ENCODE data around the gene FSD2. TPM values are rescaled to one million over a fixed set of nuclear protein-coding genes. Genes with fewer than 3 reads are reported as not detected.
"Not testable (repeated sequence)": the region's sequence is repeated elsewhere in the genome, so short reads cannot be mapped to it uniquely, and the experiment has no call there.

Gene FSD2
- total RNA-seq, 1 donor from 2014 or later: not detected

- no peaks in the 10 kb centered on the region for H3K9me3 Mint-ChIP-seq
- no peak overlapping the region for H3K4me3 Mint-ChIP-seq
- peaks cover 46% of the 10 kb centered on the region for H3K36me3 Mint-ChIP-seq
- peak overlapping the region; percentile 1 for H3K27ac Mint-ChIP-seq
- TF ChIP-seq, protein P1, sequence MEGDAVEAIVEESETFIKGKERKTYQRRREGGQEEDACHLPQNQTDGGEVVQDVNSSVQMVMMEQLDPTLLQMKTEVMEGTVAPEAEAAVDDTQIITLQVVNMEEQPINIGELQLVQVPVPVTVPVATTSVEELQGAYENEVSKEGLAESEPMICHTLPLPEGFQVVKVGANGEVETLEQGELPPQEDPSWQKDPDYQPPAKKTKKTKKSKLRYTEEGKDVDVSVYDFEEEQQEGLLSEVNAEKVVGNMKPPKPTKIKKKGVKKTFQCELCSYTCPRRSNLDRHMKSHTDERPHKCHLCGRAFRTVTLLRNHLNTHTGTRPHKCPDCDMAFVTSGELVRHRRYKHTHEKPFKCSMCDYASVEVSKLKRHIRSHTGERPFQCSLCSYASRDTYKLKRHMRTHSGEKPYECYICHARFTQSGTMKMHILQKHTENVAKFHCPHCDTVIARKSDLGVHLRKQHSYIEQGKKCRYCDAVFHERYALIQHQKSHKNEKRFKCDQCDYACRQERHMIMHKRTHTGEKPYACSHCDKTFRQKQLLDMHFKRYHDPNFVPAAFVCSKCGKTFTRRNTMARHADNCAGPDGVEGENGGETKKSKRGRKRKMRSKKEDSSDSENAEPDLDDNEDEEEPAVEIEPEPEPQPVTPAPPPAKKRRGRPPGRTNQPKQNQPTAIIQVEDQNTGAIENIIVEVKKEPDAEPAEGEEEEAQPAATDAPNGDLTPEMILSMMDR (conservative IDR thresholded peaks at IDR 0.05): no peak
- DNase-seq (ENCODE audit: extremely low spot score, unreplicated experiment): no peak
- peaks cover 12% of the 10 kb centered on the region for H3K4me1 Mint-ChIP-seq (ENCODE audit: unreplicated experiment)
- H3K27me3 Mint-ChIP-seq: no peaks in the 10 kb centered on the region
Observed at GRCh38 chr15:82829234-82829633, 23.4 kb upstream of the FSD2 start.

GRCh38 chr15:82828075-82828474, 22.2 kb upstream of the FSD2 start:
- DNase-seq (ENCODE audit: extremely low spot score, unreplicated experiment): no peak
- H3K4me3 Mint-ChIP-seq: no peak overlapping the region
- peak overlapping the region; percentile 22 for H3K27ac Mint-ChIP-seq
- H3K27me3 Mint-ChIP-seq: no peaks in the 10 kb centered on the region
- peaks cover 40% of the 10 kb centered on the region for H3K36me3 Mint-ChIP-seq
- H3K9me3 Mint-ChIP-seq: no peaks in the 10 kb centered on the region
- H3K4me1 Mint-ChIP-seq (ENCODE audit: unreplicated experiment): peaks cover 9% of the 10 kb centered on the region
- TF ChIP-seq, protein P1 (conservative IDR thresholded peaks at IDR 0.05): no peak

GRCh38 chr15:82823049-82823448, 17.2 kb upstream of the FSD2 start:
- Mint-ChIP-seq H3K27ac (no peak overlapping the region), H3K27me3 (no peaks in the 10 kb centered on the region), H3K9me3 (no peaks in the 10 kb centered on the region), H3K4me3 (no peak overlapping the region), H3K36me3 (peaks cover 34% of the 10 kb centered on the region), H3K4me1 (ENCODE audit: unreplicated experiment) (no peaks in the 10 kb centered on the region)
- no peak for DNase-seq (ENCODE audit: extremely low spot score, unreplicated experiment)
- TF ChIP-seq, protein P1 (conservative IDR thresholded peaks at IDR 0.05): no peak

- H3K27ac Mint-ChIP-seq; DNase-seq (ENCODE audit: extremely low spot score, unreplicated experiment); H3K9me3 Mint-ChIP-seq; H3K27me3 Mint-ChIP-seq; H3K4me3 Mint-ChIP-seq; H3K4me1 Mint-ChIP-seq (ENCODE audit: unreplicated experiment): not testable (repeated sequence)
- peaks cover 35% of the 10 kb centered on the region for H3K36me3 Mint-ChIP-seq
Observed at GRCh38 chr15:82821851-82822250, 16.0 kb upstream of the FSD2 start.

- not testable (repeated sequence) for H3K4me3 Mint-ChIP-seq; H3K4me1 Mint-ChIP-seq (ENCODE audit: unreplicated experiment); H3K9me3 Mint-ChIP-seq; DNase-seq (ENCODE audit: extremely low spot score, unreplicated experiment); H3K27ac Mint-ChIP-seq; H3K27me3 Mint-ChIP-seq
- peaks cover 35% of the 10 kb centered on the region for H3K36me3 Mint-ChIP-seq
Observed at GRCh38 chr15:82821396-82821795, 15.5 kb upstream of the FSD2 start.

DNA sequence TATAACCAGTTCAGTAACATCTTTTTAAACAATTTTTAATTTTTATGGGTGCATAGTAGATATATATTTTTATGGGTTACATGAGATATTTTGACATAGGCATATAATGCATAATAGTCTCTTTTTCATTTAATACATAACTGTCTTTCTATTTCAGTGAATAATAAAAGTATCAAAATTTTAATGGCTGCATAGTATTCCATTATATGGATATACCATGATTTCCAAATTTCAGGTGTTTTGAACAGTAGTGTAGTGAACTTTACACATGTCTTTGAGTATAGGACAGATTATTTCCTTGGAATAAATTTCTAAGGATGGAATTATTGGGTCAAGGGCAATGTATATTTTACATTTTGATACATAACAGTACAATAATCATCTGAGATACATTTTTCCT, 14.3 kb upstream of the FSD2 start:
- Mint-ChIP-seq H3K27ac (no peak overlapping the region), H3K27me3 (no peaks in the 10 kb centered on the region), H3K9me3 (no peaks in the 10 kb centered on the region), H3K36me3 (peaks cover 38% of the 10 kb centered on the region), H3K4me1 (ENCODE audit: unreplicated experiment) (no peaks in the 10 kb centered on the region), H3K4me3 (no peak overlapping the region)
- no peak for DNase-seq (ENCODE audit: extremely low spot score, unreplicated experiment)
- TF ChIP-seq, protein P1 (conservative IDR thresholded peaks at IDR 0.05): no peak

- no peak for DNase-seq (ENCODE audit: extremely low spot score, unreplicated experiment)
- Mint-ChIP-seq H3K9me3 (no peaks in the 10 kb centered on the region), H3K4me3 (peak overlapping the region; percentile 31)
Observed at GRCh38 chr15:82812994-82813393, 7.1 kb upstream of the FSD2 start.

More at GRCh38 chr15:82812994-82813393, 7.1 kb upstream of the FSD2 start:
- Mint-ChIP-seq H3K27ac (no peak overlapping the region), H3K27me3 (no peaks in the 10 kb centered on the region), H3K4me1 (ENCODE audit: unreplicated experiment) (peaks cover 23% of the 10 kb centered on the region), H3K36me3 (peaks cover 25% of the 10 kb centered on the region)
- TF ChIP-seq, protein P1 (conservative IDR thresholded peaks at IDR 0.05): no peak

Data from type B pancreatic cell (in vitro differentiated cells).